HEK293 (cell line): ENCODE measurements around the gene STEAP2.

Source experiments
- CTCF ChIA-PET: fragments of 350-600 bp; formaldehyde crosslinking; extraction: SDS; loops from one replicate; lab custom pipeline; 2021; ENCODE audit warnings: antibody characterized with exemption; lab: Yijun Ruan, JAX
- POLR2A ChIA-PET: fragments of 300-600 bp; formaldehyde crosslinking; extraction: SDS; loops from one replicate; lab custom pipeline; 2020; ENCODE audit warnings: antibody characterized with exemption, inconsistent platforms; lab: Yijun Ruan, JAX
- H3K27ac ChIP-seq: fragments of 200-500 bp; sonication (Bioruptor generic); 2 replicates; pipeline ENCODE4 v1.5.1; 2014; ENCODE audit warnings: low read depth, low read length, control low read depth, inconsistent platforms; ENCODE audit errors: extremely low read depth
- H3K36me3 ChIP-seq, 2 experiments: fragments of 200-500 bp in 1 of 2; sonication (Bioruptor generic) in 1 of 2; 1 replicate in 1 of 2; 2 replicates in 1 of 2; pipeline ENCODE4 v1.5.1; 2014 to 2017; ENCODE audit warnings: inconsistent platforms in 2 of 2, low read length in 2 of 2; ENCODE audit not compliant: control insufficient read depth in 2 of 2, insufficient read depth in 1 of 2
- H3K4me1 ChIP-seq: fragments of 200-500 bp; sonication (Bioruptor generic); 2 replicates; pipeline ENCODE4 v1.5.1; 2014; ENCODE audit warnings: mild to moderate bottlenecking, low read length, inconsistent platforms; ENCODE audit not compliant: control insufficient read depth, insufficient read depth
- H3K4me3 ChIP-seq: 2 replicates; pipeline ENCODE4 v1.5.1; 2011; ENCODE audit warnings: low read depth, mild to moderate bottlenecking, control low read depth, low read length, moderate library complexity
- H3K9me3 ChIP-seq: fragments of 200-500 bp; sonication (Bioruptor generic); 2 replicates; pipeline ENCODE4 v1.5.1; 2014; ENCODE audit warnings: low read depth, low read length, inconsistent platforms; ENCODE audit not compliant: control insufficient read depth, insufficient read depth
- BCL6B ChIP-seq: fragments of 450-650 bp; formaldehyde crosslinking; IDR thresholded peaks from 2 replicates; pipeline ENCODE4 v1.5.1; 2017; ENCODE audit warnings: missing biosample characterization, missing genetic modification characterization
- GLI2 ChIP-seq: fragments of 450-650 bp; formaldehyde crosslinking; IDR thresholded peaks from 2 replicates; pipeline ENCODE4; 2017; ENCODE audit warnings: missing biosample characterization, missing genetic modification characterization, low read depth, borderline replicate concordance
- IKZF3 ChIP-seq: fragments of 450-650 bp; IDR thresholded peaks from 2 replicates; pipeline ENCODE4 v1.5.0; 2018; ENCODE audit warnings: missing biosample characterization, mild to moderate bottlenecking, missing genetic modification characterization, moderate library complexity
- PRDM10 ChIP-seq: fragments of 450-650 bp; formaldehyde crosslinking; IDR thresholded peaks from 2 replicates; pipeline ENCODE4 v1.5.1; 2016; ENCODE audit warnings: missing biosample characterization, missing genetic modification characterization
- RBAK ChIP-seq: fragments of 450-650 bp; formaldehyde crosslinking; IDR thresholded peaks from 2 replicates; pipeline ENCODE4 v1.5.1; 2016; ENCODE audit warnings: missing biosample characterization, missing genetic modification characterization
- SP3 ChIP-seq: fragments of 450-650 bp; formaldehyde crosslinking; IDR thresholded peaks from 2 replicates; pipeline ENCODE4 v1.5.1; 2016; ENCODE audit warnings: missing biosample characterization, missing genetic modification characterization
- WT1 ChIP-seq: fragments of 450-650 bp; formaldehyde crosslinking; IDR thresholded peaks from 2 replicates; pipeline ENCODE4 v1.5.1; 2016; ENCODE audit warnings: missing biosample characterization, missing genetic modification characterization
- YY2 ChIP-seq: fragments of 450-650 bp; formaldehyde crosslinking; IDR thresholded peaks from 2 replicates; pipeline ENCODE4 v1.5.1; 2016; ENCODE audit warnings: missing biosample characterization, missing genetic modification characterization
- ZBTB49 ChIP-seq: fragments of 450-650 bp; formaldehyde crosslinking; IDR thresholded peaks from 2 replicates; pipeline ENCODE4 v1.5.1; 2016; ENCODE audit warnings: missing biosample characterization, missing genetic modification characterization, low read depth
- ZNF10 ChIP-seq: fragments of 450-650 bp; formaldehyde crosslinking; IDR thresholded peaks from 2 replicates; pipeline ENCODE4 v1.5.1; 2017; ENCODE audit warnings: missing biosample characterization, missing genetic modification characterization
- ZNF140 ChIP-seq: fragments of 450-650 bp; formaldehyde crosslinking; IDR thresholded peaks from 2 replicates; pipeline ENCODE4 v1.5.1; 2016; ENCODE audit warnings: missing biosample characterization, missing genetic modification characterization
- ZNF184 ChIP-seq: fragments of 450-650 bp; IDR thresholded peaks from 2 replicates; pipeline ENCODE4 v1.5.1; 2018; ENCODE audit warnings: missing biosample characterization, mild to moderate bottlenecking, missing genetic modification characterization
- ZNF214 ChIP-seq: fragments of 450-650 bp; formaldehyde crosslinking; IDR thresholded peaks from 2 replicates; pipeline ENCODE4 v1.5.1; 2017; ENCODE audit warnings: missing biosample characterization, mild to moderate bottlenecking, missing genetic modification characterization, borderline replicate concordance
- ZNF223 ChIP-seq: fragments of 450-650 bp; formaldehyde crosslinking; IDR thresholded peaks from 2 replicates; pipeline ENCODE4 v1.5.1; 2016; ENCODE audit warnings: missing biosample characterization, missing genetic modification characterization
- ZNF398 ChIP-seq: fragments of 450-650 bp; formaldehyde crosslinking; IDR thresholded peaks from 2 replicates; pipeline ENCODE4 v1.5.1; 2017; ENCODE audit warnings: missing biosample characterization, missing genetic modification characterization
- ZNF488 ChIP-seq: fragments of 450-650 bp; formaldehyde crosslinking; IDR thresholded peaks from 2 replicates; pipeline ENCODE4 v1.5.1; 2016; ENCODE audit warnings: missing biosample characterization, missing genetic modification characterization
- ZNF501 ChIP-seq: fragments of 450-650 bp; formaldehyde crosslinking; IDR thresholded peaks from 2 replicates; pipeline ENCODE4 v1.5.1; 2016; ENCODE audit warnings: missing biosample characterization, missing genetic modification characterization
- ZNF624 ChIP-seq: fragments of 450-650 bp; formaldehyde crosslinking; IDR thresholded peaks from 2 replicates; pipeline ENCODE4 v1.5.1; 2017; ENCODE audit warnings: missing biosample characterization, missing genetic modification characterization
- ZNF677 ChIP-seq: fragments of 450-650 bp; IDR thresholded peaks from 2 replicates; pipeline ENCODE4 v1.5.0; 2018; ENCODE audit warnings: missing biosample characterization, mild to moderate bottlenecking, missing genetic modification characterization, moderate library complexity
- ZNF704 ChIP-seq: fragments of 450-650 bp; formaldehyde crosslinking; IDR thresholded peaks from 2 replicates; pipeline ENCODE4 v1.5.1; 2016; ENCODE audit warnings: missing biosample characterization, missing genetic modification characterization
- ZNF792 ChIP-seq: fragments of 450-650 bp; formaldehyde crosslinking; IDR thresholded peaks from 2 replicates; pipeline ENCODE4 v1.5.1; 2016; ENCODE audit warnings: missing biosample characterization, missing genetic modification characterization
- ZSCAN4 ChIP-seq: fragments of 450-650 bp; formaldehyde crosslinking; IDR thresholded peaks from 2 replicates; pipeline ENCODE4 v1.5.1; 2017; ENCODE audit warnings: missing biosample characterization, missing genetic modification characterization

The STEAP2 gene

GRCh38 chr7:90167361-90167760 lies 44.2 kb upstream of the STEAP2 start:
- Histone ChIP-seq H3K4me1 (no peaks in the 10 kb centered on the region), H3K27ac (no peak overlapping the region), H3K36me3 (peaks cover 0 to 4% of the 10 kb centered on the region in 2 experiments; a peak in 1 of 3 replicates), H3K9me3 (no peaks in the 10 kb centered on the region), H3K4me3 (no peak overlapping the region)
- ChIA-PET CTCF (no interaction called here), POLR2A (no interaction called here)
- TF ChIP-seq ZNF501 (tag by site-specific recombination) (no peak), ZBTB49 (tag by site-specific recombination) (no peak), ZNF140 (tag by site-specific recombination) (no peak), ZNF398 (tag by site-specific recombination) (no peak), ZNF223 (tag by site-specific recombination) (no peak), ZNF214 (tag by site-specific recombination) (no peak), WT1 (tag by site-specific recombination) (no peak), YY2 (tag by site-specific recombination) (no peak), SP3 (tag by site-specific recombination) (no peak), IKZF3 (tag by site-specific recombination) (no peak)

- Histone ChIP-seq H3K9me3 (no peaks in the 10 kb centered on the region), H3K27ac (no peak overlapping the region), H3K4me1 (no peaks in the 10 kb centered on the region), H3K4me3 (no peak overlapping the region), H3K36me3 (no peaks in the 10 kb centered on the region)
- ChIA-PET CTCF (no interaction called here), POLR2A (no interaction called here)
- TF ChIP-seq ZNF792 (tag by site-specific recombination): no peak
- no peak for TF ChIP-seq PRDM10 (tag by site-specific recombination)
- TF ChIP-seq ZNF677 (tag by site-specific recombination): no peak
- TF ChIP-seq RBAK (tag by site-specific recombination): no peak
- no peak for TF ChIP-seq ZNF488 (tag by site-specific recombination)
- TF ChIP-seq ZNF624 (tag by site-specific recombination): no peak
- no peak for TF ChIP-seq ZSCAN4 (tag by site-specific recombination)
- no peak for TF ChIP-seq ZNF184 (tag by site-specific recombination)
- TF ChIP-seq ZNF10: no peak
- TF ChIP-seq GLI2 (tag by site-specific recombination): no peak
- TF ChIP-seq ZNF704 (tag by site-specific recombination): no peak
- no peak for TF ChIP-seq BCL6B
- TF ChIP-seq WT1 (tag by site-specific recombination): no peak
Observed at GRCh38 chr7:90169891-90170290, 41.6 kb upstream of the STEAP2 start.
